Measurements from ENCODE around the gene ZC3H7A.

- TF ChIP-seq GATA2 (IDR thresholded peaks at IDR 0.05; ENCODE audit: low read depth, low read length), result no peak
- no peak for TF ChIP-seq GATA3 (IDR thresholded peaks at IDR 0.05; ENCODE audit: low read depth, low read length)
Observed at GRCh38 chr16:11833951-11834695, 37.1 kb upstream of the ZC3H7A start.

Data from SH-SY5Y (cell line).